Breast epithelium (tissue), 4 donors: ENCODE measurements around the gene FAM117B. TPM values are rescaled to one million over a fixed set of nuclear protein-coding genes. Genes with fewer than 3 reads are reported as not detected.

Experiments
- DNase-seq, 2 donors: peaks; one replicate each; pipeline ENCODE4 v3.0.0-alpha.2; 2019; ENCODE audit warnings: low spot score in 2 of 2
- H3K27ac ChIP-seq, 2 donors: fragments of 200-600 bp; sonication (generic) in 1 of 2; one replicate each; pipeline ENCODE4 v1.5.1; 2016 to 2019; ENCODE audit warnings: mild to moderate bottlenecking in 1 of 2
- H3K27me3 ChIP-seq, 2 donors: fragments of 200-600 bp; sonication (generic) in 1 of 2; one replicate each; pipeline versions ENCODE4 v1.5.1 to v1.6.0; 2017 to 2019; ENCODE audit warnings: control low read depth in 1 of 2, mild to moderate bottlenecking in 1 of 2
- H3K36me3 ChIP-seq: fragments of 200-600 bp; one replicate; pipeline ENCODE4 v1.5.1; 2019
- H3K4me1 ChIP-seq, 2 donors: fragments of 200-600 bp; sonication (generic); one replicate each; pipeline ENCODE4 v1.5.1; 2016 to 2019; ENCODE audit warnings: control low read depth in 1 of 2
- H3K4me3 ChIP-seq, 3 donors: fragments of 200-600 bp; sonication (generic); 1 replicate in 2 of 3; 2 replicates in 1 of 3; pipeline ENCODE4 v1.5.1; 2016 to 2019; ENCODE audit warnings: mild to moderate bottlenecking in 3 of 3, moderate library complexity in 2 of 3
- H3K9me3 ChIP-seq, 2 donors: fragments of 200-600 bp; sonication (generic) in 1 of 2; one replicate each; pipeline ENCODE4 v1.5.1; 2016 to 2019; ENCODE audit warnings: control low read depth in 1 of 2
- CTCF ChIP-seq, 3 donors: fragments of 450-650 bp; IDR thresholded peaks; one replicate each; pipeline ENCODE4 v1.5.1; 2016 to 2017; ENCODE audit warnings: antibody characterized with exemption in 3 of 3, mild to moderate bottlenecking in 3 of 3, moderate library complexity in 3 of 3
- POLR2A ChIP-seq: fragments of 450-650 bp; IDR thresholded peaks from one replicate; pipeline ENCODE4 v1.6.1; 2016; ENCODE audit warnings: antibody characterized with exemption, mild to moderate bottlenecking, moderate library complexity
- POLR2AphosphoS5 ChIP-seq, 3 donors: sonication (generic); formaldehyde crosslinking; IDR thresholded peaks; one replicate each; pipeline ENCODE4 v1.6.1; 2017; ENCODE audit warnings: antibody characterized with exemption in 3 of 3
- intact Hi-C: fragments of 100-400 bp; cut with DNase I; formaldehyde crosslinking; loops from one replicate; pipeline ENCODE4 v1.15.1; 2023; ENCODE audit warnings: low total_unique reads
- total RNA-seq, 3 donors: library from RNA; depleted of rRNA; stranded (reverse); fragments of >200 nt; gene quantifications; one replicate each; pipeline ENCODE4 v1.1.0, GENCODE V29; 2016

Gene FAM117B
- total RNA-seq, 3 donors from 2014 or later: 9.4 to 13.1 (median 11.9) TPM

DNA sequence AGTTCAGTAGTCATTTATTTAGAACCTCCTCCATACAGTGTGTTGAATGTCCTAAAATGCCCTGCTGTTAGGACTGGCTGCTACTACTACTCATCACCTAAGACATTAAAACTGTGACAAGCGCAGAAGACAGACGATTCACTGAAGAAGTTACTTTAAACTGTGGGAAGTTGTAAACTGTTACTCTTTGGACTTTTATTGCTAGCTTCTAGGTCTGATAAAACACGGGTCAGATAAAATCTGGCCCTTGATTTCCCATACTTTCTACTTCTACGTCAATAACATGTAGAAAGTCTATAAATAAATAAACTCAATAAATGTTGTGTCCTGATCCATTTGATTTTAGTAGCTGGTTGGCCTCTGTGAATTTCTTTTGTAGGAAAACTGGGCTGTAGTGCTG lies 123.4 kb downstream of the FAM117B start:
- H3K27me3 ChIP-seq: no peaks in the 10 kb centered on the region
- no peak for TF ChIP-seq CTCF (IDR thresholded peaks at IDR 0.05)
- no peak for TF ChIP-seq POLR2A
- no peak for TF ChIP-seq POLR2AphosphoS5 (IDR thresholded peaks at IDR 0.05)
- no peak for DNase-seq
- H3K4me3 ChIP-seq: no peak overlapping the region
- no peaks in the 10 kb centered on the region for H3K4me1 ChIP-seq
- intact Hi-C loops: no loop called here
- no peak overlapping the region for H3K27ac ChIP-seq
- H3K9me3 ChIP-seq: no peaks in the 10 kb centered on the region
- H3K36me3 ChIP-seq: no peaks in the 10 kb centered on the region

DNA sequence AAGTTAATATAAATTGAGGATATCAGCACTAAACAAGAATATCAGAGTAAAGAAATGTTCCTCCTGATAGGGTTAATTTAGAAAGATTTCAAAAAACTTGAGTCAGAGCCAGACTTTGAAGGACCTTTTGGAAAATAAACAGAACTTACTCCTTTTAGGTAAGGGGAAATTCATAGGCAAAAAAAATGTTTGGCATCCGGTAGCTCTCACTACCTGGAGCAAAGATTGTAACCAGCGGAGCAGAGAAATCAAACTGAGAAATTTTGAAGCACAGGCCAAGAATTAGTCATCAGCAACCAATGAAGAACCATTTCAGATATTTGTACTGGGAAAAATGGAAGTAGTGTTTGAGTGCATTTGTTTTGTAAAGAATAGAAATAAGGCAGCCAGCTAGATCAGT lies 123.8 kb downstream of the FAM117B start:
- DNase-seq: no peak
- no peaks in the 10 kb centered on the region for H3K36me3 ChIP-seq
- no peaks in the 10 kb centered on the region for H3K4me1 ChIP-seq
- H3K27me3 ChIP-seq: no peaks in the 10 kb centered on the region
- no peak overlapping the region for H3K27ac ChIP-seq
- intact Hi-C loops: no loop called here
- TF ChIP-seq POLR2AphosphoS5 (IDR thresholded peaks at IDR 0.05) (no peak), CTCF (IDR thresholded peaks at IDR 0.05) (no peak), POLR2A (no peak)
- H3K4me3 ChIP-seq: no peak overlapping the region
- no peaks in the 10 kb centered on the region for H3K9me3 ChIP-seq

DNA sequence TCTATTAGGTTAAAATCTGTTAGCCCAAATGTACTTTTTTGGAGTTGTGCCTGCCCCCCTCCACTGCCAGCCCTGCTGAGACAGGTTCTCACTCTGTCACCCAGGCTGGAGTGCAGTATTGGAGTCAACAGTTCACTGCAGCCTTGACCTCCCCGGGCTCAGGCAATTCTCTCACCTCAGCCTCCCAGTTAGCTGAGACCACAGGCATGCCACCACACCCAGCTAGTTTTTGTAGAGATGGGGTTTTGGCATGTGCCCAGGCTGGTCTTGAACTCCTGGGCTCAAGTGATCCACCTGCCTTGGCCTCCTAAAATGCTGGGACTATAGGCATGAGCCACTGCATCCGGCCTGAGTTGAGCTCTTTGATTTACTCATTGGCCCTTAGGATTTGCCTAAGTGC lies 126.1 kb downstream of the FAM117B start:
- DNase-seq: no peak
- H3K9me3 ChIP-seq: no peaks in the 10 kb centered on the region
- H3K27me3 ChIP-seq: no peaks in the 10 kb centered on the region
- no peaks in the 10 kb centered on the region for H3K36me3 ChIP-seq
- intact Hi-C loops: no loop called here
- H3K27ac ChIP-seq: no peak overlapping the region
- H3K4me1 ChIP-seq: no peaks in the 10 kb centered on the region
- no peak for TF ChIP-seq POLR2A
- no peak for TF ChIP-seq CTCF (IDR thresholded peaks at IDR 0.05)
- no peak for TF ChIP-seq POLR2AphosphoS5 (IDR thresholded peaks at IDR 0.05)
- H3K4me3 ChIP-seq: no peak overlapping the region

DNA sequence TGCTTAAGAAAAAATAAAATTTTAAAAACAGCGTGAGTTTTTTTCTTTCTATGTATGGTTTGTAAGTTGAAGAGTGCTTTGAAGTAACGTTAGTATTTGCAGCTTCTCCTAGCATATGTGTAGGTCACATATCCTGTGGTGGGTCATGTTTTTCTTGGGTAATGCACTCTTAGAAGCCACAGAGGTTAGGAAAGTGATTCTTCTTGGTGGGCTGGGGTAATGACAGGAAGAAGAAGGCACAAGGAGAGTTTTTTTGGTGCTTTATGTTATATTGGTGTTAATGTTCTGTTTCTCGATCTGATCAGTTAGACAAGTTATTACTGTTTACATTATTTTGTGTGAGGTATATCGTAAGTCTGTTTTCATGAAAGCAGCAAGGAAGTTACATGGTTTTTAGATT lies 127.8 kb downstream of the FAM117B start:
- Histone ChIP-seq H3K27ac (no peak overlapping the region), H3K9me3 (no peaks in the 10 kb centered on the region), H3K4me3 (no peak overlapping the region), H3K4me1 (no peaks in the 10 kb centered on the region), H3K27me3 (no peaks in the 10 kb centered on the region), H3K36me3 (no peaks in the 10 kb centered on the region)
- intact Hi-C loops: no loop called here
- TF ChIP-seq CTCF (IDR thresholded peaks at IDR 0.05): no peak
- no peak for TF ChIP-seq POLR2A
- TF ChIP-seq POLR2AphosphoS5 (IDR thresholded peaks at IDR 0.05): no peak
- no peak for DNase-seq

GRCh38 chr2:202763916-202764315 lies 129.1 kb downstream of the FAM117B start:
- intact Hi-C loops: no loop called here
- Histone ChIP-seq H3K27ac (no peak overlapping the region), H3K36me3 (no peaks in the 10 kb centered on the region), H3K4me3 (no peak overlapping the region), H3K9me3 (no peaks in the 10 kb centered on the region), H3K27me3 (no peaks in the 10 kb centered on the region), H3K4me1 (no peaks in the 10 kb centered on the region)
- TF ChIP-seq CTCF (IDR thresholded peaks at IDR 0.05) (no peak), POLR2A (no peak), POLR2AphosphoS5 (IDR thresholded peaks at IDR 0.05) (no peak)
- DNase-seq: no peak
